HepG2 (cell line): ENCODE data around the gene RSF1. TPM values are rescaled to one million over a fixed set of nuclear protein-coding genes. Genes with fewer than 3 reads are reported as not detected.
A peak's percentile ranks its signal among the peaks of the same experiment; 100 is the strongest.

ENCODE experiments used
- BHLHE40 ChIP-seq: IDR thresholded peaks from 2 replicates; pipeline ENCODE4 v1.6.1; 2011; ENCODE audit warnings: low read length, improper control_type of control experiment
- CENPX ChIP-seq: sonication (generic); formaldehyde crosslinking; IDR thresholded peaks from 2 replicates; pipeline ENCODE4 v1.9.0; 2021; ENCODE audit warnings: mild to moderate bottlenecking, missing genetic modification reagents, moderate library complexity
- HIVEP1 ChIP-seq: sonication (generic); formaldehyde crosslinking; IDR thresholded peaks from 2 replicates; pipeline ENCODE4 v1.4.0; 2020; ENCODE audit warnings: mild to moderate bottlenecking, missing genetic modification reagents
- HMGXB3 ChIP-seq: sonication (generic); formaldehyde crosslinking; IDR thresholded peaks from 2 replicates; pipeline ENCODE4 v1.4.0; 2020; ENCODE audit warnings: missing genetic modification reagents, borderline replicate concordance
- MXI1 ChIP-seq: IDR thresholded peaks from 3 replicates; pipeline ENCODE4 v1.6.1; 2012; ENCODE audit warnings: low read depth, low read length, inconsistent platforms, borderline replicate concordance
- SALL2 ChIP-seq: sonication (generic); formaldehyde crosslinking; IDR thresholded peaks from 2 replicates; pipeline ENCODE4 v1.8.1; 2023; ENCODE audit warnings: mild to moderate bottlenecking, missing genetic modification reagents, inconsistent platforms
- TAF15 ChIP-seq: fragments of 200-400 bp; formaldehyde crosslinking; IDR thresholded peaks from one replicate; pipeline ENCODE4 v1.6.1; 2018; ENCODE audit warnings: mild to moderate bottlenecking, low read depth, low read length; ENCODE audit not compliant: poor library complexity, severe bottlenecking
- THAP8 ChIP-seq: sonication (generic); formaldehyde crosslinking; IDR thresholded peaks from 2 replicates; pipeline ENCODE4 v1.5.1; 2020; ENCODE audit warnings: missing genetic modification reagents, mild to moderate bottlenecking, borderline replicate concordance
- UBTF ChIP-seq: sonication (generic); formaldehyde crosslinking; IDR thresholded peaks from 2 replicates; pipeline ENCODE4 v1.4.0; 2020; ENCODE audit warnings: mild to moderate bottlenecking, missing genetic modification reagents
- ZNF101 ChIP-seq: sonication (generic); formaldehyde crosslinking; IDR thresholded peaks from 2 replicates; pipeline ENCODE4 v1.4.0; 2020; ENCODE audit warnings: mild to moderate bottlenecking, low read depth, missing genetic modification reagents, borderline replicate concordance
- ZNF225 ChIP-seq: sonication (generic); formaldehyde crosslinking; IDR thresholded peaks from 2 replicates; pipeline ENCODE4 v1.4.0; 2020; ENCODE audit warnings: mild to moderate bottlenecking, missing genetic modification reagents
- ZNF609 ChIP-seq: sonication (generic); formaldehyde crosslinking; IDR thresholded peaks from 2 replicates; pipeline ENCODE4 v1.4.0; 2020; ENCODE audit warnings: mild to moderate bottlenecking, missing genetic modification reagents, borderline replicate concordance
- ZNF7 ChIP-seq: IDR thresholded peaks from 2 replicates; pipeline ENCODE4 v1.6.1; 2016; ENCODE audit warnings: missing biosample characterization, missing genetic modification reagents
- polyA plus RNA-seq, 8 experiments: library from polyadenylated mRNA; depleted of rRNA in 3 of 8; stranded (reverse) in 7 of 8; unstranded in 1 of 8; fragments of >200 nt; fragmentation: Illumina TruSeq in 4 of 8; extraction: Trizol in 4 of 8; gene quantifications; 2 replicates each; pipeline versions ENCODE4 v1.2.1 to v1.2.3, GENCODE V29; 2011 to 2016; ENCODE audit warnings: low read depth in 4 of 8, missing spikeins in 1 of 8, mixed read lengths in 1 of 8; ENCODE audit not compliant: insufficient read depth in 1 of 8
- total RNA-seq, 5 experiments: library from RNA; depleted of rRNA; stranded (reverse); fragments of >200 nt; fragmentation: Illumina TruSeq; extraction: Trizol; gene quantifications; 2 replicates each; pipeline ENCODE4 v1.2.3, GENCODE V29; 2016; ENCODE audit warnings: low read depth in 1 of 5

RSF1 gene
- total and polyA plus RNA-seq, 2 of the 13 experiments (the other 11 are each of a cell fraction or from before 2014, with no cell fraction given), result 15.5 to 33.1 TPM

GRCh38 chr11:77819921-77820564, 479 bp downstream of the RSF1 start (continued):
- TF ChIP-seq THAP8 (CRISPR knock-in tag) (peak; percentile 63; the same call in 1 of the 2 replicates), ZNF609 (CRISPR knock-in tag) (peak; percentile 9; the same call in 1 of the 2 replicates), MXI1 (no peak), TAF15 (peak; percentile 19), ZNF101 (CRISPR knock-in tag) (0 out of 2 replicates have a peak, but pooled peaks have one; percentile 20), HMGXB3 (CRISPR knock-in tag) (0 out of 2 replicates have a peak, but pooled peaks have one; percentile 6), UBTF (CRISPR knock-in tag) (peak; percentile 32; the same call in 1 of the 2 replicates), ZNF7 (no peak), BHLHE40 (no peak), SALL2 (CRISPR knock-in tag) (0 out of 2 replicates have a peak, but pooled peaks have one; percentile 13), CENPX (no peak), HIVEP1 (0 out of 2 replicates have a peak, but pooled peaks have one; percentile 3), ZNF225 (CRISPR knock-in tag) (0 out of 2 replicates have a peak, but pooled peaks have one; percentile 20)
